Measurements from ENCODE around the gene ATP6V1D.
"Not testable (repeated sequence)": the region's sequence is repeated elsewhere in the genome, so short reads cannot be mapped to it uniquely, and the experiment has no call there.

The ATP6V1D gene

DNA sequence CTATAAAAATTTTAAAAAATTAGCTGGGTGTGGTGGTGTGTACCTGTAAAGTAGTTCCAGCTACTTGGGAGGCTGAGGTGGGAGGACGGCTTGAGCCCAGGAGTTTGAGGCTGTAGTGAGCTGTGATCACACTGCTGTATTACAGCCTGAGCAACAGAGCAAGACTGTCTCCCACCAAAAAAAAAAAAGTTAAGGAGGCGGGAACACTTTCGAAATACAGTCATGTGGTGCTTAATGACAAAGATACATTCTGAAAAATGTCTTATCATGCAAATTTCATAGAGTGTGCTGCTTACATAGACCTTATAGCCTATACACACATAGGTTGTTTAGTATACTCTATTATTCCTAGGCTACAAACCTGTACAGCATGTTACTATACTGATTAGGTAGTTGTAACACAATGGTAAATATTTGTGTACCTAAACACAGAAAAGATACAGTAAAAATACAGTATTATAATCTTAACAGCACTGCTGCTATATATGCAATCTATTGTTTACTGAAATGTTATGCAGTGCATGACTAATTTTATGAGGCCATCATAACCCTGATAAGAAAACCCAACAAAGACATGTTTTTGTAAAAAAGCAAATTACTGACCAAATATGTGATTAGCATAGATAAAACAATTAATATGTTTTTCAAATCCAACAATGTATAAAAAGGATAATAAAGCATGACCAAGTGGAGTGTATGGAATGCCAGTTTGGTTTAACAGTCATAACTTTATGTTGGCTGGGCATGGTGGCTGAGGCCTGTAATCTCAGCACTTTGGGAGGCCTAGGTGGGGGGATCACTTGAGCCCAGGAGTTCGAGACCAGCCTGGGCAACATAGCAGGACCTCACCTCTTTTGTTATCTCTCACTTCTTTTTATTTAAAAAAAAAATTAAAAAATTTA lies 11.9 kb upstream of the ATP6V1D start:
- DNase-seq (ENCODE audit: low spot score) = no peak
- no peak for FAIRE-seq

DNA sequence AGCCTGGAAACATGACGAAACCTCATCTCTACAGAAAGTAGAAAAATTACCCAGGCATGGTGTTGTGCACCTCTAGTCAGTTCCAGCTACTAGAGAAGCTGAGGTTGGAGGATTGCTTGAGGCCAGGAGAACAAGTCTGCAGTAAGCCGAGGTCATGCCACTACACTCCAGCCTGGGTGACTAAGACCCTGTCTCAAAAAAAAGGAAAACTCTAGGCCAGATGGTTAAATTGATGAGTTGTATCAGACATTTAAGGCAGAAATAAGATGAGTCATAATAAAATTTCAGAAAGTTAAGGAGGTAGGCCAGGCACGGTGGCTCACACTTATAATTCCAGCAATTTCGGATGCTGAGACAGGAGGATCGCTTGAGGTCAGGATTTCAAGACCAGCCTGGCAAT lies 11.2 kb upstream of the ATP6V1D start:
- DNase-seq (ENCODE audit: low spot score) (no peak), FAIRE-seq (peak; percentile 89)

DNA sequence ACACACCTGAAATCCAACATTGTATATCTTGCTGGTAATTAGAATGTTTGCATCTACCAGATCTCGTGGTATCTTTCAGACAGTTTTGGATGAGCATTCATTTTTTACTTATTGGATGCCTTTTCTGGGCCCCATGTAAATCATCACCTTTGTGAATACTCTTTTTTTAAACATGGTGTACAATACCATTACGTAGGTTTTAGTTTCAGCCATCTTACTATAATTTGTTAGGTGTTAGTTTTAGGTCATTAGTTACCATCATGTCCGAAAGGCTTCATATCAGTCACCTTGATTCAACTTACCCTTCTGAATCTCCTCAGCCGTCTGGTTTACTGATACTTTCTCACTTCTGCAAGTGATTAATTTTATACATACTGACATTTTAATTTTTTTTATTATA lies 5.9 kb upstream of the ATP6V1D start:
- peak; percentile 55 for FAIRE-seq
- DNase-seq (ENCODE audit: low spot score) = no peak

DNA sequence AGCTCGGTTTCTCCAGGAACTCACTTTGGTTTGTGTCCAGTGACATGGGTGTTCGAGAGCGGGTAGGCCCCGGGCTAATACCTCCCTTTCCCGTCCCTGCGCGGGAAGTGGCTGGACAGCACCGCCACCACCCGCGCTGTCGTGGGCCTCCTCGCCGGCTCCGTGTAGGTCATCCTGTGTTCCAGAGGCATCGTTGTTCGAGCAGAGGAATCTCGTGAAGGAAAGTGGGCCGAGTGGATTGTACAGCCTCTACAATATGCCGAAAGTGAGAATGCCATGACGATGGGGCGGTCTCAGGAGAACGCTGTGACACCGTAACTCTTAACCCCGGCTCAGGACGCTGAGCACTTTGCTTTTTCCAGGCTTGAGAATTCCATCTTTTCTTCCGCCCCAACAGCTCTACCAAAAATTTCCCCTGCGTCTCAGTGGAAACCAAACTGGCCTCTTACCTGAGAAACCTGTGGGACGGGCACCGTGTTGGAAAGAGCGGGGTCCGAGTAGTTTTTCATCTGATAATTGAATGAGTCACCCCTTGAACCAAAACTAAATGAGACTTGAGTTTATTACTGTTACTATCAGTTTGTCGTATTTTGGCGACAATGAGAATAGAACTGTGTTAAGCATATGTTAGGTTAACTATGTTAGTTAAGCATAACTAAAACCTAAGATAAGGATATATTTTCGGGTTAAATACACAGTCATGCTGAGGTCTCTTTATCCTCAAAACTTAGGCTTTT lies 1.0 kb upstream of the ATP6V1D start:
- no peak for DNase-seq (ENCODE audit: low spot score)
- no peak for FAIRE-seq

DNA sequence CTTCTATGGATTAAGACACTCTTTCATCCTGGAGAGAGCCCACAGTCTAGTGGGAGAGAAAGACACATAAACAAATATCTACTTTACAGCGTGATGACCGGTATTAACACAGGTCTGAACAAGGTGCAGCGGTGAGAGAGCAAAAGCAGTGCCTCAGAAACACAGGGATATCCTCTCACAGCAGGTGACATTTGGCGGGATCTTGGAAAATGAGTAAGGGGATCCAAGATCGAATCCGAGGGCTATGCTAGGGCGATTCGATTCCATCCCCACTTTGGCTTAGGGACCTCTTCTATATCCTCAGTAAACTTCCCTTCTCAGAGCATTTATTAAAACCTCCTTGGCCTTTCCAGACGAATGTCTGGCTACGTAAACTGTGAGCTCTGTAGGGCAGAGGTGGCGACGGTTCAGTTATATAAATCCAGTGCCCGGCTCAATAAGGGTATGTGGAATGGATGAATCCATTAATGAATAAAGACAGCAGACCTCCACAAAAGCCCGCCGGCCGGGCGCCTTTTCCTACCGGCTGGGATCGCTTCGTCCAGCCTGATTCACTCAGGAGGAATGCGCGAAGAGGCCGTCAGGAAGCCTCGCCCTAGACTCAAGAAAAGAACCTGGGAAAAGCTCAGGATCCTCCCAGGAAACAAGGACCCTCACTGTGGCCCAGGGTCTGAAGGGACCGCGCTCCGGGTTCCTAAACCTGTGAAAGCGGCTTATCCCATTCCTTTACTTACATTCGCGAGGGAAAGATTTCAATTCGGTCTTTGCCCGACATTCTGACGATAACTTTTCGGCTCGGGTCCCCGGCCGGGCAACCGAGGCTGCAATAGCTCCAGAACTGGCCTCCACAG lies 455 bp downstream of the ATP6V1D start:
- FAIRE-seq (peak; percentile 66), DNase-seq (ENCODE audit: low spot score) (peak; percentile 48)

DNA sequence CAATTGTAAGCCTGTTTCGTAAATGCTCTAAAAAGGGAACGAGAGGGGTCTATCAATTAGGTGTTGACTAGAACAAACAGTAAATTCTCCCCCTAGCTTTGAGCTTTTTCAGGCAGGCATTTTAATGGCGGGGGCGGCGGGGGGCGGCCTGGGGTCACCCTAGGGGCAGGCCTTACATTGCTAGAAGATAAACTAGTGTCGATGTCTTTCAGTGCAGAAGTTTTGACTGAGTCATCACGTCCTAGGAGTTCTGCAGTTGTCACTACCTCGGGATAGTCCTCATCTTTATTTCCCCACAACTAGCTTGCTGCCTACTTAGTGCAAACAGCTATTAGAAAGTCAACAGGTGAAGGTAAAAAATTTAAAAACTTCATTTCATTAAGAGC lies 1.6 kb downstream of the ATP6V1D start:
- FAIRE-seq = no peak
- DNase-seq (ENCODE audit: low spot score) = no peak

DNA sequence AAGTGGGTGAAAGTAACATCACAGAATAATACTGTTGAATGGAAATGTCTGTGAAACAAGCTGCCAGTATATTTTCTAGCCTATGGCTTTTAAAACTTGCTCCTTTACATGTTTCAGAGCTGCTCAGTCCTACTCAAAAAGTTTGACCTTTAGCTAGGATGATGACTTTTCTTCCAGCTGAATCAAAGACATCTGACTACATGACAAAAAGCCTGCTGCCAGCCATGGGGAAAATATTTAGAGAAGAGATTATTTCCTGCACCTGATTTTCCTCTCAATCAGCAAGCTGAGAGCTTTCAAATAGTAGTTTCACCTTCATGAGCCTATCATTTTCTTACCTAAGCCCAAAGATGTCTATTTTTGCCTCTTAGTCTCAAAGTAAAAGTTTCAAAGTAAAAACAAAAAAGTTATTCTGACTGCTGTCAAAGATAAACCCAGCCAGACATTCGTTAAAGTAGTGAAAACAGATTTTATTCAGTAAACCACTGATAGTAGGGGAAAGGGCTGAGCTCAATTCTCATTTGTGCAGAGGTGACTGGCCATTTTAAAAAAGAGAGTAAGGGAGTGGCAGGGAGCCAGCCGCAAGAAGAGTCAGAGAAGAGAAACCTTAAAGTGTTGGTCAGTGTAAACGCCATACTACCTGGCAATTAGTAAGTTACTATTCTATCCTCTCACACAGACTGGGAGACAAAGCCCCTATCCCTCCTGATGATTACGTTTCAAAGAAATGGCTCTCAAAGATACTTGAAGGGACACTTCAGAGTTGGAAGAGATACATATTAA lies 2.2 kb downstream of the ATP6V1D start:
- FAIRE-seq (no peak), DNase-seq (ENCODE audit: low spot score) (no peak)

DNA sequence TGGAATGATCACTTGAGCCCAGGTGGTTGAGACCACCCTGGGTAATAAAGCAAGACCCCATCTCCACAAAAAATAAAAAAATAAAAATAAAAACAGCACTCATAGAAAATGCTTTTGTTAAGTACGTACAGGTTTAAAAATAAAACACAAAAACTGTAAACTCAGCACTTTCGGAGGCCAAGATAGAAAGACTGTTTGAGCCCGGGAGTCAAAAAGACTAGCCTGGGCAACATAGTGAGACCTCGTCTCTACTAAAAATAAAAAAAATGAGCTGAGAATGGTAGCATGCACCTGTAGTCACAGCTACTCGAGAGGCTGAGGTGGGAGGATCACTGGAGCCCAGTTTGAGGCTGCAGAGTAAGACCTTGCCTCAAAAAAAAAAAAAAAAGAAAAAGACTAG lies 7.5 kb downstream of the ATP6V1D start:
- no peak for FAIRE-seq

DNA sequence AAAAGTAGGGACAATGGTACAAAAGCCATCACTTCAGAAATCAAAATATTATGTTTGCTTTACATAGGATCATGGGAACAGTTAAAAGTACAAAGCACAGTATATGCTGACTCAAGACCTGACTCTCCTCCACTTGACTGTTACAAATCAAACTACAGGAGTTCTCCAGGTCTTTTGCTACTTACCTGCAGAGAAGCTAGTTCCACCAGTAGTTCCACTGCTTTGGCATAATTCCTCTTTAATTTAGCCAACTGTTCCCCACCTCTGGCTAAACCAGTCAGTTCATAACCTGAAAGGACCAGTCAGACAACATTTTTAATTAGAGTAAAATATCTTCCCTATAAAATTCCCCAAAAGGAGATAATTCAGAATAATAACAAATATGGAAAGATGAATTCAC lies 14.0 kb downstream of the ATP6V1D start:
- FAIRE-seq (no peak), DNase-seq (ENCODE audit: low spot score) (no peak)

More for the DNA sequence above, 7.5 kb downstream of the ATP6V1D start:
- DNase-seq (ENCODE audit: low spot score) = no peak

DNA sequence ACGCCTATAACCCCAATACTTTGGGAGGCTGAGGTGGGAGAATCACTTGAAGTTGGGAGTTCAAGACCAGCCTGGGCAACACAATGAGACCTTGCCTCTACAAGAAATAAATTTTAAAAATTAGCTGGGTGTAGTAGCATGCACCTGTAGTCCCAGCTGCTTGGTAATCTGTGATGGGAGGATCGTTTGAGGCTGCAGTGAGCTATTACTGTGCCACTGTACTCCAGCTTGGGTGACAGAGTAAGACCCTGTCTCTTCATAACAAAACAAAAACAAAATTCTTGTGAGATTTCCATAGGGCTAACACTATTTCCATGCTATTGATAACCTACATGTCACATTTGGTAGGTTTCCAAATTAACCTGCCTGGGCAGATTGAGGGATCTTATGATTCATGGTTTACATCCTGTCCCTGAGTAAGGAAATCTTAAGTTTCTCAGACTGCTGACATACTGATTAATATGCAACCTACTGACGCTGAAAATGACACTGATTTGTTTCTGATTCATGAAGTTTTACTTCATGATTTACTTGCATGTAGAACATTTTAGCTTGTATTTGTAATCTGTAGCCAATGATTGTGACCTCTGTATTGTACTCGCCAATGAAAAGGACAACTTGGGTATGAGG lies 15.9 kb downstream of the ATP6V1D start:
- peak; percentile 87 for FAIRE-seq
- DNase-seq (ENCODE audit: low spot score) = no peak

DNA sequence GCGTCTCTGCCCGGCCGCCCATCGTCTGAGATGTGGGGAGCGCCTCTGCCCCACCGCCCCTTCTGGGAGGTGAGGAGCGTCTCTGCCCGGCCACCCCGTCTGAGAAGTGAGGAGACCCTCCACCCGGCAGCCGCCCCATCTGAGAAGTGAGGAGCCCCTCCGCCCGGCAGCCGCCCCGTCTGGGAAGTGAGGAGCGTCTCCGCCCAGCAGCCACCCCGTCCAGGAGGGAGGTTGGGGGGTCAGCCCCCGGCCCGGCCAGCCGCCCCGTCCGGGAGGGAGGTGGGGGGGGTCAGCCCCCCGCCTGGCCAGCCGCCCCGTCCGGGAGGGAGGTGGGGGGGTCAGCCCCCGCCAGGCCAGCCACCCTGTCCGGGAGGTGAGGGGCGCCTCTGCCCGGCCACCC lies 18.4 kb downstream of the ATP6V1D start:
- FAIRE-seq; DNase-seq (ENCODE audit: low spot score): not testable (repeated sequence)

DNA sequence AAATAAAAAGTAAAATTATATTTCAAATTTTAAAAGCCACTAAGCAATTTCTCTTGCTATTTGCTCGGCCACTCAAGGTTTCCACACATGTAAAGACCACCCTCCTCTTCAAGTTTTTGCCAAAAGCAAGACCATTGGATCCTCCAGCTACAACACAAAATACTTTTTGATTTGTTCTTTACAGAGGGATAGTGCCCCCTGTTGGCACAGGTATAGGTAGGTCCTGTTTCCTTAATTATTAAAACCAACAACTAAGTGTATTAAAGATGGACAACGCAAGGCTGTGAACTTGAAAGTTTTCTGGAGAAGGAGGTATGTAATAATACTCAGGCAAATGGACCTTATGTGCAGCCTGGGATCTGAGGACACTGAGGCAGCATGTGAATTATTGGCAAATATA lies 23.8 kb downstream of the ATP6V1D start:
- FAIRE-seq = no peak
- DNase-seq (ENCODE audit: low spot score) = peak; percentile 32

DNA sequence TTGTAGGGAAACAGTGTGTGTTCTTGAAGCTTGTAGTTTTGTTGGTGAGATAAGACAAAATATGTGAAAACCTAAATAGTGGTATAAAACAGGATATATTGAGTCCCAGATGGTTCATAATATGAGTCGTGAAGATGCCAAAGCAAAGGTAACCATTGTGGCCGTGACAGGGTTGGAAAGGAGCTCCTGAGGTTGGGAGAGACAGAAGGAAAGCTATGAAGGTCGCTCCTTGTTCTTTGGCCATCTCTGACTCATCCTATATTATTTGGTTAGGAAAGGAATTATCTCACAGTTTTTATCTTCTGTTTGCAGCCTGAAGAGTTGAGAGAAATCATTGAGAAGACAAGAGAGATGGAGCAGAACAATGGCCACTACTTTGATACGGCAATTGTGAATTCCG lies 27.1 kb downstream of the ATP6V1D start:
- FAIRE-seq = no peak
- DNase-seq (ENCODE audit: low spot score) = no peak

DNA sequence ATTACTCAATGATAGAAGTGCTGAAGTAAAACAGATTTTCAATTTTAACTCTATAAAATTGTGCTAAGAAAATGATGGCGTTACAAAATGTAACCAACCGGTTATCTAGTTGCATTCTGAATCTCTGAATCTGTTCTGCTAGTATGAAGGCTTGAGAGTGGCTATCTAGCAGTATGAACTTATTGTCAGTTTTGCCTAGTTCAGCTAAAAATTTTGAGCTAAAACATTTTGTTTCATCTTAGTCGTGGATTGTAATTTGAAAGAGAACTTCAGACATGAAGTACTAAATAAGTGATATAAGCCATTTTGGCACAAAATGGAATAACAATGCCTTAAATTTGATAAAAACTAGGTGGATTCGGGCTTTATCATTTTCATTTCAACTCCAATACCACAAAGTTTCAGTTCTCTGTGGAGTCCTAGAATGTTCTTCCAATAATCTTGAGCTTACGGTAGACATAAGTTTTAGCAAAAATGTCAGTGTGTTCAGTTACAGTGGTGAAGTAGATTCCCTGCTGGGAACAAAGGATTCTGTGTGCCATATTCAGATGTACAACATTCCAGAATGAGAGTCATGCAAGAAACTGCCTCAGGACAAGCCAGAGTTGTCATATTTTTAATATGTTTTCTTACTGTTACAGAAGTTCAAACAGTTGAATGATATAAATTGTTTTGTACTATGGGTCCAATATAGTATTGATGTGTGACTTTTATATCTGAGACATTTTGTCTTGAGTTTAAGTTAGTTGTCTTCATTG lies 28.1 kb downstream of the ATP6V1D start:
- no peak for DNase-seq (ENCODE audit: low spot score)
- no peak for FAIRE-seq

DNA sequence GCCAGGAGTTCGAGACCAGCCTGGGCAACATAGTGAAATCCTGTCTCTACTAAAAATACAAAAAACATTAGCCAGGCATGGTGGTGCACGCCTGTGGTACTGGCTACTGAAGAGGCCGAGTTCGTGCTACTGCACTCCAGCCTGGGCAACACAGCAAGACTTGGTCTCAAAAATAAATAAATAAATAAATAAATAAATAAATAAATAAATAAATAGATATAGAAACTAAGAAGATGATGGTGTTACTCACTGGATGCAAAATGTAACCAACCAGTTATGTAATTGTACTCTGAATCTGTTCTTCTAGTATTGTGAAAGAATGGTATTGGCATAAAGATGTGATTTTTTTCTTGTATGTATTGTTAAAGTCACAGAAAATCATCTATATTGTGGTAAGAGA lies 29.9 kb downstream of the ATP6V1D start:
- not testable (repeated sequence) for FAIRE-seq; DNase-seq (ENCODE audit: low spot score)

DNA sequence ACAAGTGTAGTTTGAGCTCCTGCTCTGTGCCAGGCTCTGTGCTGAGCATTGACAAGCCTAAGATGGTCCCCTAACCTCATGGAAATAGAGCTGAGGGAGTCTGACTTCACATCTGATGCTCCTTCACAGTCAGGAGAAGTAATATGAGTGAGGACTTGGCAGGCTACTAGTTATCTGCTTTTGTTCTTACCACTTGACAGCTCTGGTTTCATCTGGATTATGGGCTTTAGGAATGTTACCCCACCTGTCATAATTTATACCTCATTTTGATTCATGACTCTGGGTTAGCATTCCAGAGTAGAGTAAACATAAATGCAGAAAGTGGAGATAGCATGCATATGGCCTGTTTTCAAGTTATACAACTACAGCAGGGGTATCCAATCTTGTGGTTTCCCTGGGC lies 40.5 kb downstream of the ATP6V1D start:
- peak; percentile 55 for FAIRE-seq
- DNase-seq (ENCODE audit: low spot score) = no peak

DNA sequence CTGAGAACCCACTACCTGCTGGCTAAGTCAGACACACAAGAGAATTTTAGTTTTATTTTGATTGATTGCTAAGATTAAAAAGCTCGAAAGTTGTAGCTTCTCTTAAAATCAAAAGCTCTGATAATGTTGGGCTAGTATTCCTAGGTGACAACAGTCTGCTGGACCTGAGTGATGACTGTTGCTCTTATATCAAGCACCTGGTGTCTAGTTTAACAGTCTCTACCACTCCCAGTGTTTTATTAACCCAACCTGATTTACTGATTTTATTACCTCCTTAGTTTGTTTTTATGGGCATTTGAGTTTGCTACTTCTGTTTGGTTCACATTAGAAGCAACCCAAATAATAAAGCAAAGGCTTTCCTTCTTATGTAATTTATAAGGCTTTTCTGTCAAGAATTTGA lies 41.8 kb downstream of the ATP6V1D start:
- DNase-seq (ENCODE audit: low spot score) (no peak), FAIRE-seq (no peak)

DNA sequence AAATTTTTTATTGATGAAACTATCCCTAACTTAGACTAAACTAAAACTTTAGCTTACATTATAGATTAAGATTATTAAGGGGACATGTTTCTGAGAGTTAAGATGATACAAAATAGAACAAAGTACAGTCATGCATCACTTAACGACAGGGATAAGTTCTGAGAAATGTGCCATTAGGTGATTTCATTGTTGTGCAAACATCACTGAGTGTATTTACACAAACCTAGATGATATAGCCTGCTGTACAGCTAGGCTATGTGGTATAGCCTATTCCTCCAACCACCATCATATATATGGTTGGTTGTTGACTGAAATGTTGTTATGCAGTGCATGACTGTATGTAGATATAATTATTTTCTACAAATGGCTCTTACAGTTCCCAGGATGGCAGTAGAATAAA lies 46.5 kb downstream of the ATP6V1D start:
- FAIRE-seq = peak; percentile 96
- no peak for DNase-seq (ENCODE audit: low spot score)

DNA sequence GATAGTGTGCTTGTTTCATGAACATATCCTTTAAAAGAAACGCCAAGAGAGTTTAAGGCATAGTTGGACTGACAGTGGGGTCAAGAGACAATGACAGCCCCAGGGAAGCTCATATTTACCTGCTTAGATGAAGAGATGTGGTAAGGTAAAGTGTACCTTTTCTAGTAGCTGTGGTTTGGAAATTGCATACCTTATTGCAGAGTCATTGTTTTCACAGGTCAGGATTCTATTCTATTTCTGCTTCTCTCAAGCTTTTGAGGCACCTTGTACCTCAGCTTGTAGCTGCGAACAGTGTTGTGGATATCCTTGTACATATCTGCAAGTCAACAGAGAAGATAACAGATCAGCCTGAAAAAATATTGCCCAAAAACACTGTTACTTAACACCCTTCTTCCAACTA lies 47.7 kb downstream of the ATP6V1D start:
- FAIRE-seq = peak; percentile 70

More for the DNA sequence above, 47.7 kb downstream of the ATP6V1D start:
- DNase-seq (ENCODE audit: low spot score) = no peak
